ENCODE measurements around the gene SALL1.

The SALL1 gene

DNA sequence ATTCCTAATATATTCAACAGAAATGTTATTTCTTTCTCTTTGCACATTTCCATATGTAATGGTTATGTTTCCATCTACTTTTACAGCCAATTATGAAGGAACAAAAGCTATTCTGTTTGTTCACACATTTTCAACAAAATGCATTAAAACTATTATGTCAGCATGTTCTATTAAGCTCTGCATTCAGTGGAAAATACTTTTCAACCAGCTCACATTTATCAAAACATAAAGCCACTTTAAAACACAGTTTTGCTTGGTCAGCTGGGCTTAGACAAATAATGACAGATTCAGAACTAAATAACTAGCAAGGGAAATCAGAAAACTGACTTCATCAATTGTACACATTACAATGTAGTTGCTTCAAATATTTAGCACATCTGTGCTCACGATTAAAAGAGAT, 6.9 kb downstream of the SALL1 start:
- H3K4me3 ChIP-seq (ENCODE audit: low read depth, low read length): no peak overlapping the region
- DNase-seq (ENCODE audit: low read depth): no peak
- in situ Hi-C loops (cut with HindIII; ENCODE audit: low sequenced_read_pairs): no loop called here
- no peak for TF ChIP-seq CTCF (IDR thresholded peaks at IDR 0.05; ENCODE audit: low read depth, low read length, missing control alignments)

- H3K4me3 ChIP-seq (ENCODE audit: low read depth, low read length): no peak overlapping the region
- no peak for TF ChIP-seq CTCF (IDR thresholded peaks at IDR 0.05; ENCODE audit: low read depth, low read length, missing control alignments)
- no peak for DNase-seq (ENCODE audit: low read depth)
- in situ Hi-C loops (cut with HindIII; ENCODE audit: low sequenced_read_pairs): no loop called here
Observed at GRCh38 chr16:51143196-51143977, 7.7 kb downstream of the SALL1 start.

DNA sequence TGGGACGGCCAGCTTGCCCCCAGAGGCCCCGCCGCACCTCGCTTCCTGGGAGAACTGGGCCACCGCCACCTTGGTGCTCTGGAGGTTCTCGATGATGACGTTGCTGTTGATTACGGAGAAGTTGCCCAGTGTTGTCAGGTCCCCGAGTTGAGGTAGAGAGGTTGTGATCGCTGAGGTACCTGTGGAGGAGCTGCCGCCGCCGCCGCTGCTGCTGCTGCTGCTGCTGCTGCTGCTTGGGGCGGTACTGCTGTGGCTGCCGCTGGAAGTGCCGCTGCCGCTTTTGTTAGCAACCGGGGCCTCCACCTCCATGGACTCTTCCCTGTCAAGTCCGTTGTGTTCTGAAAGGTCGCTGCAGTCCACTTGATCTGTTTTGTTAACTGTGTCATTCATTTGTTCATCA, 9.5 kb downstream of the SALL1 start:
- TF ChIP-seq CTCF (IDR thresholded peaks at IDR 0.05; ENCODE audit: low read depth, low read length, missing control alignments): no peak
- DNase-seq (ENCODE audit: low read depth): no peak
- H3K4me3 ChIP-seq (ENCODE audit: low read depth, low read length): no peak overlapping the region
- in situ Hi-C loops (cut with HindIII; ENCODE audit: low sequenced_read_pairs): no loop called here

GRCh38 chr16:51141106-51141505, 10.0 kb downstream of the SALL1 start:
- no peak overlapping the region for H3K4me3 ChIP-seq (ENCODE audit: low read depth, low read length)
- in situ Hi-C loops (cut with HindIII; ENCODE audit: low sequenced_read_pairs): no loop called here
- no peak for DNase-seq (ENCODE audit: low read depth)
- TF ChIP-seq CTCF (IDR thresholded peaks at IDR 0.05; ENCODE audit: low read depth, low read length, missing control alignments): no peak

GRCh38 chr16:51140112-51140511, 11.0 kb downstream of the SALL1 start:
- no peak overlapping the region for H3K4me3 ChIP-seq (ENCODE audit: low read depth, low read length)
- DNase-seq (ENCODE audit: low read depth): no peak
- in situ Hi-C loops (cut with HindIII; ENCODE audit: low sequenced_read_pairs): no loop called here
- no peak for TF ChIP-seq CTCF (IDR thresholded peaks at IDR 0.05; ENCODE audit: low read depth, low read length, missing control alignments)

GRCh38 chr16:51139568-51139967, 11.5 kb downstream of the SALL1 start:
- in situ Hi-C loops (cut with HindIII; ENCODE audit: low sequenced_read_pairs): no loop called here
- no peak for DNase-seq (ENCODE audit: low read depth)
- H3K4me3 ChIP-seq (ENCODE audit: low read depth, low read length): no peak overlapping the region
- no peak for TF ChIP-seq CTCF (IDR thresholded peaks at IDR 0.05; ENCODE audit: low read depth, low read length, missing control alignments)

All from astrocyte of the cerebellum (primary cell).